Endodermal cell (in vitro differentiated cells): Measurements from ENCODE around the gene LYZL4. TPM values are rescaled to one million over a fixed set of nuclear protein-coding genes. Genes with fewer than 3 reads are reported as not detected.
A peak's percentile ranks its signal among the peaks of the same experiment; 100 is the strongest.

Source experiments
- DNase-seq: peaks from one replicate; pipeline ENCODE4 v3.0.0-alpha.2; 2017
- H3K27ac ChIP-seq: 2 replicates; pipeline ENCODE4 v1.5.1; 2013; ENCODE audit warnings: mild to moderate bottlenecking, low read depth, low read length, moderate library complexity
- H3K27me3 ChIP-seq: 2 replicates; pipeline ENCODE4 v1.6.1; 2013; ENCODE audit warnings: mild to moderate bottlenecking, low read length, moderate library complexity; ENCODE audit not compliant: insufficient read depth, control insufficient read depth, poor library complexity, severe bottlenecking
- H3K36me3 ChIP-seq: 2 replicates; pipeline ENCODE4 v1.7.0; 2013; ENCODE audit warnings: mild to moderate bottlenecking, low read length, moderate library complexity; ENCODE audit not compliant: control insufficient read depth, insufficient read depth
- H3K4me1 ChIP-seq: one replicate; pipeline ENCODE4 v1.7.0; 2013; ENCODE audit warnings: low read length; ENCODE audit not compliant: control insufficient read depth, insufficient read depth
- H3K4me3 ChIP-seq: 2 replicates; pipeline ENCODE4 v1.5.1; 2013; ENCODE audit warnings: mild to moderate bottlenecking, low read length, moderate library complexity
- H3K9ac ChIP-seq: 2 replicates; pipeline ENCODE4 v1.6.1; 2013; ENCODE audit warnings: mild to moderate bottlenecking, low read length, moderate library complexity; ENCODE audit not compliant: poor library complexity, severe bottlenecking; ENCODE audit errors: extremely low read depth
- H3K9me3 ChIP-seq: 2 replicates; pipeline ENCODE4 v1.6.1; 2013; ENCODE audit warnings: mild to moderate bottlenecking, low read length, moderate library complexity; ENCODE audit not compliant: control insufficient read depth
- H3K27ac Mint-ChIP-seq: 2 replicates; pipeline ENCODE4 v1.8.0; 2020; ENCODE audit warnings: mixed read lengths
- H3K27me3 Mint-ChIP-seq: 2 replicates; pipeline ENCODE4 v1.8.0; 2021; ENCODE audit warnings: mild to moderate bottlenecking, mixed read lengths; ENCODE audit not compliant: insufficient read depth
- H3K36me3 Mint-ChIP-seq: 2 replicates; pipeline ENCODE4 v1.8.0; 2020; ENCODE audit warnings: low read depth, mixed read lengths
- H3K4me1 Mint-ChIP-seq: 2 replicates; pipeline ENCODE4 v1.8.0; 2020; ENCODE audit warnings: mixed read lengths
- H3K4me3 Mint-ChIP-seq: 2 replicates; pipeline ENCODE4 v1.8.0; 2020; ENCODE audit warnings: mild to moderate bottlenecking, moderate library complexity, mixed read lengths
- H3K9me3 Mint-ChIP-seq: 2 replicates; pipeline ENCODE4 v1.8.0; 2020; ENCODE audit warnings: mild to moderate bottlenecking, mixed read lengths
- CTCF ChIP-seq: fragments of 200-600 bp; sonication (generic); conservative IDR thresholded peaks from 2 replicates; pipeline ENCODE4 v1.5.0; 2021; ENCODE audit warnings: antibody characterized with exemption, mild to moderate bottlenecking
- WGBS, 2 experiments: methylation state at CpG; one replicate each; pipeline versions ENCODE4 v1.1.5 to v1.1.7; 2013; ENCODE audit warnings: missing lambda C conversion rate in 2 of 2, mixed read lengths in 1 of 2; ENCODE audit not compliant: insufficient coverage in 1 of 2, insufficient read length in 1 of 2; 5-methylcytosine and 5-hydroxymethylcytosine counted together
- total RNA-seq, 2 donors: library from RNA; stranded (reverse); fragmentation: NEBNext Ultra II Directional in 1 of 2; extraction: Animal tissue kit (Norgen Biotek cat#: 25700) in 1 of 2; gene quantifications; 2 replicates in 1 of 2; 3 replicates in 1 of 2; pipeline ENCODE4 v1.2.1, GENCODE V29; 2021

The LYZL4 gene
- total RNA-seq, 2 donors from 2014 or later: not detected

- no peak overlapping the region for H3K4me3 Mint-ChIP-seq
These were observed 56.8 kb downstream of the LYZL4 start for GRCh38 chr3:42353631-42354030.

GRCh38 chr3:42351207-42351606, 59.2 kb downstream of the LYZL4 start:
- no peak for DNase-seq
- 95 to 100% methylated on average over 2 of the region's 2 CpGs for WGBS, 2 experiments
- Histone ChIP-seq H3K27me3 (no peaks in the 10 kb centered on the region), H3K4me1 (peaks cover 8% of the 10 kb centered on the region), H3K9ac (no peak overlapping the region), H3K36me3 (no peaks in the 10 kb centered on the region), H3K9me3 (peaks cover 15% of the 10 kb centered on the region), H3K4me3 (peak overlapping the region; percentile 7), H3K27ac (no peak overlapping the region)
- H3K4me3 Mint-ChIP-seq: no peak overlapping the region
- peaks cover 12% of the 10 kb centered on the region for H3K9me3 Mint-ChIP-seq
- peaks cover 31% of the 10 kb centered on the region for H3K27me3 Mint-ChIP-seq
- TF ChIP-seq CTCF: no peak
- H3K4me1 Mint-ChIP-seq: peaks cover 21% of the 10 kb centered on the region
- H3K27ac Mint-ChIP-seq: no peak overlapping the region
- H3K36me3 Mint-ChIP-seq: no peaks in the 10 kb centered on the region

More at GRCh38 chr3:42353631-42354030, 56.8 kb downstream of the LYZL4 start:
- H3K27me3 Mint-ChIP-seq: peaks cover 21% of the 10 kb centered on the region
- no peaks in the 10 kb centered on the region for H3K36me3 Mint-ChIP-seq
- H3K9me3 Mint-ChIP-seq: peaks cover 12% of the 10 kb centered on the region
- peaks cover 22% of the 10 kb centered on the region for H3K4me1 Mint-ChIP-seq
- no peak overlapping the region for H3K9ac ChIP-seq
- H3K27me3 ChIP-seq: no peaks in the 10 kb centered on the region
- TF ChIP-seq CTCF: no peak
- H3K9me3 ChIP-seq: peaks cover 10% of the 10 kb centered on the region
- no peak for DNase-seq
- H3K27ac ChIP-seq: no peak overlapping the region
- H3K4me1 ChIP-seq: peaks cover 6% of the 10 kb centered on the region
- H3K36me3 ChIP-seq: no peaks in the 10 kb centered on the region
- H3K27ac Mint-ChIP-seq: no peak overlapping the region
- no peak overlapping the region for H3K4me3 ChIP-seq

- Mint-ChIP-seq H3K27ac (no peak overlapping the region), H3K4me1 (peaks cover 26% of the 10 kb centered on the region), H3K36me3 (no peaks in the 10 kb centered on the region), H3K27me3 (peaks cover 21% of the 10 kb centered on the region), H3K9me3 (peaks cover 12% of the 10 kb centered on the region), H3K4me3 (no peak overlapping the region)
- no peak for TF ChIP-seq CTCF
- no peaks in the 10 kb centered on the region for H3K27me3 ChIP-seq
- H3K9ac ChIP-seq: no peak overlapping the region
- peak overlapping the region; percentile 13 for H3K4me3 ChIP-seq
- H3K9me3 ChIP-seq: peaks cover 15% of the 10 kb centered on the region
- no peak overlapping the region for H3K27ac ChIP-seq
- peak; percentile 59 for DNase-seq
- WGBS, 2 experiments: 72 to 92% methylated on average over 3 to 7 of the region's 7 CpGs
- H3K4me1 ChIP-seq: peaks cover 8% of the 10 kb centered on the region
- H3K36me3 ChIP-seq: no peaks in the 10 kb centered on the region
These were observed 60.4 kb downstream of the LYZL4 start for GRCh38 chr3:42349765-42350594.
